HG03045 (cell line): ENCODE data around the gene CDX4.
"Not testable (repeated sequence)": the region's sequence is repeated elsewhere in the genome, so short reads cannot be mapped to it uniquely, and the experiment has no call there.

Experiments
- ATAC-seq: cut with Tn5 transposase; IDR thresholded peaks from one replicate; pipeline ENCODE4 v1.9.1; 2021; ENCODE audit warnings: mild to moderate bottlenecking, moderate library complexity; ENCODE audit not compliant: unreplicated experiment

Gene CDX4

GRCh38 chrX:73446831-73447230 lies at the start of gene CDX4:
CDX4 (plus strand) TSS chrX:73447053; CDS start chrX:73447254, 201 bp downstream.
- ATAC-seq = no peak

GRCh38 chrX:73398185-73398914 lies 48.5 kb upstream of the CDX4 start:
- ATAC-seq = no peak

- ATAC-seq = no peak
Measured at GRCh38 chrX:73400136-73400748, 46.6 kb upstream of the CDX4 start.

- no peak for ATAC-seq
Measured at GRCh38 chrX:73401591-73402266, 45.1 kb upstream of the CDX4 start.

GRCh38 chrX:73412930-73413329 lies 33.9 kb upstream of the CDX4 start:
- ATAC-seq = no peak

GRCh38 chrX:73447311-73447794 lies 500 bp downstream of the CDX4 start:
- ATAC-seq = no peak

GRCh38 chrX:73448379-73448778 lies 1.5 kb downstream of the CDX4 start:
- no peak for ATAC-seq

GRCh38 chrX:73455171-73455570 lies 8.3 kb downstream of the CDX4 start:
- ATAC-seq = no peak

- no peak for ATAC-seq
Measured at GRCh38 chrX:73457306-73457705, 10.5 kb downstream of the CDX4 start.

- no peak for ATAC-seq
Measured at GRCh38 chrX:73468376-73468775, 21.5 kb downstream of the CDX4 start.

- ATAC-seq = no peak
Measured at GRCh38 chrX:73478961-73479360, 32.1 kb downstream of the CDX4 start.

GRCh38 chrX:73481521-73481920 lies 34.7 kb downstream of the CDX4 start:
- no peak for ATAC-seq

- no peak for ATAC-seq
Measured at GRCh38 chrX:73490661-73491060, 43.8 kb downstream of the CDX4 start.

GRCh38 chrX:73492178-73492577 lies 45.3 kb downstream of the CDX4 start:
- ATAC-seq = not testable (repeated sequence)
